Measurements from ENCODE around the gene BNIP5.

Gene BNIP5

GRCh38 chr6:36376183-36376582 is 39.5 kb upstream of the BNIP5 start:
- Histone ChIP-seq H3K9me3 (ENCODE audit: control insufficient read depth in 2 of 2, low read length in 2 of 2) (no peaks in the 10 kb centered on the region), H3K27me3 (ENCODE audit: control insufficient read depth in 1 of 2, insufficient read depth in 2 of 2, low read length in 2 of 2) (no peaks in the 10 kb centered on the region), H3K36me3 (ENCODE audit: control insufficient read depth in 2 of 2, insufficient read depth in 2 of 2, low read length in 2 of 2) (no peaks in the 10 kb centered on the region), H3K27ac (ENCODE audit: low read length) (no peak overlapping the region), H3K4me1 (ENCODE audit: control insufficient read depth, insufficient read depth, low read length) (peaks cover 2% of the 10 kb centered on the region), H3K4me3 (ENCODE audit: low read length in 2 of 2) (no peak overlapping the region), H3K9ac (ENCODE audit: low read length in 2 of 2) (no peak overlapping the region)

- Histone ChIP-seq H3K9ac (ENCODE audit: low read length in 2 of 2) (no peak overlapping the region), H3K4me3 (ENCODE audit: low read length in 2 of 2) (no peak overlapping the region), H3K36me3 (ENCODE audit: control insufficient read depth in 2 of 2, insufficient read depth in 2 of 2, low read length in 2 of 2) (no peaks in the 10 kb centered on the region), H3K9me3 (ENCODE audit: control insufficient read depth in 2 of 2, low read length in 2 of 2) (no peaks in the 10 kb centered on the region), H3K27me3 (ENCODE audit: control insufficient read depth in 1 of 2, insufficient read depth in 2 of 2, low read length in 2 of 2) (no peaks in the 10 kb centered on the region), H3K4me1 (ENCODE audit: control insufficient read depth, insufficient read depth, low read length) (peaks cover 2% of the 10 kb centered on the region), H3K27ac (ENCODE audit: low read length) (no peak overlapping the region)
These were observed 39.0 kb upstream of the BNIP5 start for GRCh38 chr6:36375644-36376155.

GRCh38 chr6:36374972-36375371 is 38.3 kb upstream of the BNIP5 start:
- H3K27me3 ChIP-seq (ENCODE audit: control insufficient read depth in 1 of 2, insufficient read depth in 2 of 2, low read length in 2 of 2), result no peaks in the 10 kb centered on the region
- no peak overlapping the region for H3K4me3 ChIP-seq (ENCODE audit: low read length in 2 of 2)
- no peak overlapping the region for H3K9ac ChIP-seq (ENCODE audit: low read length in 2 of 2)
- no peaks in the 10 kb centered on the region for H3K9me3 ChIP-seq (ENCODE audit: control insufficient read depth in 2 of 2, low read length in 2 of 2)
- H3K27ac ChIP-seq (ENCODE audit: low read length), result no peak overlapping the region
- no peaks in the 10 kb centered on the region for H3K36me3 ChIP-seq (ENCODE audit: control insufficient read depth in 2 of 2, insufficient read depth in 2 of 2, low read length in 2 of 2)
- H3K4me1 ChIP-seq (ENCODE audit: control insufficient read depth, insufficient read depth, low read length), result peaks cover 2% of the 10 kb centered on the region

GRCh38 chr6:36374194-36374593 is 37.5 kb upstream of the BNIP5 start:
- Histone ChIP-seq H3K27ac (ENCODE audit: low read length) (no peak overlapping the region), H3K27me3 (ENCODE audit: control insufficient read depth in 1 of 2, insufficient read depth in 2 of 2, low read length in 2 of 2) (no peaks in the 10 kb centered on the region), H3K9me3 (ENCODE audit: control insufficient read depth in 2 of 2, low read length in 2 of 2) (no peaks in the 10 kb centered on the region), H3K9ac (ENCODE audit: low read length in 2 of 2) (no peak overlapping the region), H3K4me3 (ENCODE audit: low read length in 2 of 2) (no peak overlapping the region), H3K4me1 (ENCODE audit: control insufficient read depth, insufficient read depth, low read length) (peaks cover 2% of the 10 kb centered on the region), H3K36me3 (ENCODE audit: control insufficient read depth in 2 of 2, insufficient read depth in 2 of 2, low read length in 2 of 2) (no peaks in the 10 kb centered on the region)

- Histone ChIP-seq H3K9ac (ENCODE audit: low read length in 2 of 2) (no peak overlapping the region), H3K4me1 (ENCODE audit: control insufficient read depth, insufficient read depth, low read length) (peaks cover 2% of the 10 kb centered on the region), H3K27me3 (ENCODE audit: control insufficient read depth in 1 of 2, insufficient read depth in 2 of 2, low read length in 2 of 2) (no peaks in the 10 kb centered on the region), H3K9me3 (ENCODE audit: control insufficient read depth in 2 of 2, low read length in 2 of 2) (no peaks in the 10 kb centered on the region), H3K36me3 (ENCODE audit: control insufficient read depth in 2 of 2, insufficient read depth in 2 of 2, low read length in 2 of 2) (no peaks in the 10 kb centered on the region), H3K27ac (ENCODE audit: low read length) (no peak overlapping the region), H3K4me3 (ENCODE audit: low read length in 2 of 2) (no peak overlapping the region)
These were observed 36.8 kb upstream of the BNIP5 start for GRCh38 chr6:36373368-36374019.

- Histone ChIP-seq H3K9me3 (ENCODE audit: control insufficient read depth in 2 of 2, low read length in 2 of 2) (no peaks in the 10 kb centered on the region), H3K27me3 (ENCODE audit: control insufficient read depth in 1 of 2, insufficient read depth in 2 of 2, low read length in 2 of 2) (no peaks in the 10 kb centered on the region), H3K9ac (ENCODE audit: low read length in 2 of 2) (no peak overlapping the region), H3K4me3 (ENCODE audit: low read length in 2 of 2) (no peak overlapping the region), H3K4me1 (ENCODE audit: control insufficient read depth, insufficient read depth, low read length) (peaks cover 2% of the 10 kb centered on the region), H3K36me3 (ENCODE audit: control insufficient read depth in 2 of 2, insufficient read depth in 2 of 2, low read length in 2 of 2) (no peaks in the 10 kb centered on the region), H3K27ac (ENCODE audit: low read length) (no peak overlapping the region)
These were observed 35.4 kb upstream of the BNIP5 start for GRCh38 chr6:36372088-36372487.

- H3K4me3 ChIP-seq (ENCODE audit: low read length in 2 of 2), result no peak overlapping the region
- H3K9me3 ChIP-seq (ENCODE audit: control insufficient read depth in 2 of 2, low read length in 2 of 2), result no peaks in the 10 kb centered on the region
- H3K4me1 ChIP-seq (ENCODE audit: control insufficient read depth, insufficient read depth, low read length), result peaks cover 2% of the 10 kb centered on the region
- no peak overlapping the region for H3K27ac ChIP-seq (ENCODE audit: low read length)
- no peaks in the 10 kb centered on the region for H3K27me3 ChIP-seq (ENCODE audit: control insufficient read depth in 1 of 2, insufficient read depth in 2 of 2, low read length in 2 of 2)
- no peaks in the 10 kb centered on the region for H3K36me3 ChIP-seq (ENCODE audit: control insufficient read depth in 2 of 2, insufficient read depth in 2 of 2, low read length in 2 of 2)
- H3K9ac ChIP-seq (ENCODE audit: low read length in 2 of 2), result no peak overlapping the region
These were observed 34.5 kb upstream of the BNIP5 start for GRCh38 chr6:36371211-36371610.

- Histone ChIP-seq H3K9ac (ENCODE audit: low read length in 2 of 2) (no peak overlapping the region), H3K4me1 (ENCODE audit: control insufficient read depth, insufficient read depth, low read length) (peaks cover 2% of the 10 kb centered on the region), H3K9me3 (ENCODE audit: control insufficient read depth in 2 of 2, low read length in 2 of 2) (no peaks in the 10 kb centered on the region), H3K4me3 (ENCODE audit: low read length in 2 of 2) (no peak overlapping the region), H3K27me3 (ENCODE audit: control insufficient read depth in 1 of 2, insufficient read depth in 2 of 2, low read length in 2 of 2) (no peaks in the 10 kb centered on the region), H3K36me3 (ENCODE audit: control insufficient read depth in 2 of 2, insufficient read depth in 2 of 2, low read length in 2 of 2) (no peaks in the 10 kb centered on the region), H3K27ac (ENCODE audit: low read length) (no peak overlapping the region)
These were observed 34.0 kb upstream of the BNIP5 start for GRCh38 chr6:36370638-36371037.

- Histone ChIP-seq H3K27me3 (ENCODE audit: control insufficient read depth in 1 of 2, insufficient read depth in 2 of 2, low read length in 2 of 2) (no peaks in the 10 kb centered on the region), H3K9me3 (ENCODE audit: control insufficient read depth in 2 of 2, low read length in 2 of 2) (no peaks in the 10 kb centered on the region), H3K9ac (ENCODE audit: low read length in 2 of 2) (no peak overlapping the region), H3K4me3 (ENCODE audit: low read length in 2 of 2) (no peak overlapping the region), H3K27ac (ENCODE audit: low read length) (no peak overlapping the region), H3K36me3 (ENCODE audit: control insufficient read depth in 2 of 2, insufficient read depth in 2 of 2, low read length in 2 of 2) (no peaks in the 10 kb centered on the region), H3K4me1 (ENCODE audit: control insufficient read depth, insufficient read depth, low read length) (peaks cover 2% of the 10 kb centered on the region)
These were observed 32.5 kb upstream of the BNIP5 start for GRCh38 chr6:36368921-36369865.

GRCh38 chr6:36368421-36368820 is 31.7 kb upstream of the BNIP5 start:
- Histone ChIP-seq H3K4me3 (ENCODE audit: low read length in 2 of 2) (no peak overlapping the region), H3K27ac (ENCODE audit: low read length) (no peak overlapping the region), H3K36me3 (ENCODE audit: control insufficient read depth in 2 of 2, insufficient read depth in 2 of 2, low read length in 2 of 2) (no peaks in the 10 kb centered on the region), H3K9me3 (ENCODE audit: control insufficient read depth in 2 of 2, low read length in 2 of 2) (no peaks in the 10 kb centered on the region), H3K4me1 (ENCODE audit: control insufficient read depth, insufficient read depth, low read length) (no peaks in the 10 kb centered on the region), H3K9ac (ENCODE audit: low read length in 2 of 2) (no peak overlapping the region), H3K27me3 (ENCODE audit: control insufficient read depth in 1 of 2, insufficient read depth in 2 of 2, low read length in 2 of 2) (no peaks in the 10 kb centered on the region)

GRCh38 chr6:36367743-36368142 is 31.1 kb upstream of the BNIP5 start:
- no peaks in the 10 kb centered on the region for H3K36me3 ChIP-seq (ENCODE audit: control insufficient read depth in 2 of 2, insufficient read depth in 2 of 2, low read length in 2 of 2)
- no peaks in the 10 kb centered on the region for H3K9me3 ChIP-seq (ENCODE audit: control insufficient read depth in 2 of 2, low read length in 2 of 2)
- H3K27ac ChIP-seq (ENCODE audit: low read length), result no peak overlapping the region
- H3K4me3 ChIP-seq (ENCODE audit: low read length in 2 of 2), result no peak overlapping the region
- H3K9ac ChIP-seq (ENCODE audit: low read length in 2 of 2), result no peak overlapping the region
- no peaks in the 10 kb centered on the region for H3K4me1 ChIP-seq (ENCODE audit: control insufficient read depth, insufficient read depth, low read length)
- no peaks in the 10 kb centered on the region for H3K27me3 ChIP-seq (ENCODE audit: control insufficient read depth in 1 of 2, insufficient read depth in 2 of 2, low read length in 2 of 2)

Measured in stomach smooth muscle (tissue), 2 donors.